GM12878 (cell line): Measurements from ENCODE around the gene PKNOX1. TPM values are rescaled to one million over a fixed set of nuclear protein-coding genes. Genes with fewer than 3 reads are reported as not detected.

Experiments used
- ATAC-seq: fragments of 200-7000 bp; cut with Tn5 transposase; 3 replicates; pipeline ENCODE4 v1.9.1; 2020; ENCODE audit warnings: mild to moderate bottlenecking, moderate library complexity
- BruUV-seq: library from RNA; stranded (reverse); fragments of 400-500 nt; replicated peaks from 2 replicates; lab custom pipeline; 2021; lab: Mats Ljungman, UMichigan
- CTCF ChIA-PET: fragments of 300-600 bp; sonication (Branson Sonifier 250); formaldehyde crosslinking; extraction: SDS; loops from one replicate; lab custom pipeline; 2021; ENCODE audit warnings: inconsistent platforms; lab: Yijun Ruan, JAX
- POLR2A ChIA-PET: fragments of 350-600 bp; formaldehyde crosslinking; extraction: SDS; loops from one replicate; lab custom pipeline; 2021; ENCODE audit warnings: inconsistent platforms; lab: Charles Lee
- RAD21 ChIA-PET: fragments of 300-600 bp; sonication (Branson Sonifier 250); formaldehyde crosslinking; loops from one replicate; lab custom pipeline; 2023; ENCODE audit warnings: antibody characterized with exemption; ENCODE audit not compliant: unreplicated experiment; lab: Charles Lee
- SMC1A ChIA-PET: fragments of 300-600 bp; sonication (Branson Sonifier 250); formaldehyde crosslinking; loops from one replicate; lab custom pipeline; 2023; ENCODE audit not compliant: unreplicated experiment, uncharacterized antibody; lab: Charles Lee
- DNase-seq: peaks from one replicate; pipeline ENCODE4 v3.0.0-alpha.2; 2011; ENCODE audit warnings: low read depth, low spot score
- FAIRE-seq: peaks from 3 replicates; lab custom pipeline; 2011; peaks lifted over from hg19 to GRCh38; lab: Jason Lieb, UNC
- H2AFZ ChIP-seq: 2 replicates; pipeline ENCODE4 v1.6.0; 2011; ENCODE audit warnings: low read depth, low read length, control low read depth; ENCODE audit not compliant: control insufficient read depth
- H3K27ac ChIP-seq: 2 replicates; pipeline ENCODE4 v1.5.1; 2011; ENCODE audit warnings: control low read depth; ENCODE audit not compliant: control insufficient read depth, insufficient read depth
- H3K27me3 ChIP-seq, 2 experiments: replicated peaks in 1 of 2; 2 replicates each; pipeline versions ENCODE4 v1.6.0 to v1.6.1; 2011; ENCODE audit warnings: low read length in 1 of 2; ENCODE audit not compliant: control insufficient read depth in 2 of 2, insufficient read depth in 2 of 2
- H3K36me3 ChIP-seq, 2 experiments: 2 replicates each; pipeline ENCODE4 v1.5.1; 2011; ENCODE audit warnings: low read length in 1 of 2; ENCODE audit not compliant: control insufficient read depth in 2 of 2, insufficient read depth in 2 of 2
- H3K4me1 ChIP-seq: 2 replicates; pipeline ENCODE4 v1.6.1; 2011; ENCODE audit warnings: mild to moderate bottlenecking, low read length, moderate library complexity, mixed read lengths; ENCODE audit not compliant: control insufficient read depth, insufficient read depth
- H3K4me2 ChIP-seq: 2 replicates; pipeline ENCODE4 v1.6.0; 2011; ENCODE audit warnings: control low read depth; ENCODE audit not compliant: control insufficient read depth, insufficient read depth
- H3K4me3 ChIP-seq: fragments of 200-600 bp; sonication (generic); 2 replicates; pipeline ENCODE4 v1.5.1; 2016
- H3K79me2 ChIP-seq: 2 replicates; pipeline ENCODE4 v1.6.0; 2011; ENCODE audit warnings: low read length; ENCODE audit not compliant: control insufficient read depth, insufficient read depth
- H3K9ac ChIP-seq: 2 replicates; pipeline ENCODE4 v1.8.0; 2011; ENCODE audit warnings: low read length, control low read depth, mixed read lengths; ENCODE audit not compliant: control insufficient read depth, insufficient read depth
- H3K9me3 ChIP-seq: replicated peaks from 3 replicates; pipeline ENCODE4 v1.5.1; 2011; ENCODE audit warnings: mild to moderate bottlenecking, low read length; ENCODE audit not compliant: control insufficient read depth, insufficient read depth
- H4K20me1 ChIP-seq: 2 replicates; pipeline ENCODE4 v1.6.0; 2011; ENCODE audit not compliant: control insufficient read depth, insufficient read depth
- BHLHE40 ChIP-seq, 2 experiments: fragments of 450-650 bp in 1 of 2; IDR thresholded peaks; 2 replicates each; pipeline ENCODE4 v1.6.1; 2011 to 2017; ENCODE audit warnings: low read depth in 2 of 2, borderline replicate concordance in 1 of 2, improper control_type of control experiment in 1 of 2, low read length in 1 of 2, mild to moderate bottlenecking in 1 of 2
- CBX3 ChIP-seq: fragments of 200-600 bp; sonication (generic); IDR thresholded peaks from 2 replicates; pipeline ENCODE4 v1.6.1; 2016; ENCODE audit warnings: low read depth, borderline replicate concordance
- CHD2 ChIP-seq: IDR thresholded peaks from 2 replicates; pipeline ENCODE4 v1.6.1; 2011; ENCODE audit warnings: low read depth, low read length, improper control_type of control experiment, borderline replicate concordance
- CREM ChIP-seq: IDR thresholded peaks from 2 replicates; pipeline ENCODE4 v1.6.1; 2014; ENCODE audit warnings: antibody characterized with exemption, low read depth
- FOS ChIP-seq: IDR thresholded peaks from 3 replicates; pipeline ENCODE4 v1.6.1; 2011; ENCODE audit warnings: borderline replicate concordance; ENCODE audit not compliant: insufficient read length; ENCODE audit errors: extremely low read depth
- FOXK2 ChIP-seq: fragments of 450-650 bp; IDR thresholded peaks from 2 replicates; pipeline ENCODE4 v1.6.1; 2017; ENCODE audit warnings: mild to moderate bottlenecking, moderate library complexity
- IRF3 ChIP-seq: fragments of 450-650 bp; IDR thresholded peaks from 2 replicates; pipeline ENCODE4 v1.6.1; 2014; ENCODE audit warnings: mild to moderate bottlenecking
- JUNB ChIP-seq: IDR thresholded peaks from 2 replicates; pipeline ENCODE4 v1.6.1; 2016; ENCODE audit warnings: antibody characterized with exemption, mild to moderate bottlenecking
- NFXL1 ChIP-seq: fragments of 450-650 bp; IDR thresholded peaks from 2 replicates; pipeline ENCODE4 v1.6.1; 2017; ENCODE audit warnings: antibody characterized with exemption, mild to moderate bottlenecking, borderline replicate concordance
- NR2C2 ChIP-seq: IDR thresholded peaks from 2 replicates; pipeline ENCODE4 v1.6.1; 2011; ENCODE audit warnings: borderline replicate concordance, low read depth; ENCODE audit not compliant: control insufficient read depth, insufficient read length
- PAX5 ChIP-seq: IDR thresholded peaks from 2 replicates; pipeline ENCODE4 v1.6.1; 2011; ENCODE audit warnings: low read depth, low read length, borderline replicate concordance
- RCOR1 ChIP-seq: conservative IDR thresholded peaks from 2 replicates; pipeline ENCODE4 v1.6.1; 2012; ENCODE audit warnings: low read depth, low read length, improper control_type of control experiment
- RELA ChIP-seq: fragments of 450-650 bp; IDR thresholded peaks from 2 replicates; pipeline ENCODE4 v1.8.0; 2014; ENCODE audit warnings: borderline replicate concordance; ENCODE audit not compliant: partially characterized antibody
- RFX5 ChIP-seq: IDR thresholded peaks from 2 replicates; pipeline ENCODE4 v1.6.1; 2011; ENCODE audit warnings: low read depth, low read length, improper control_type of control experiment
- STAT1 ChIP-seq: fragments of 450-650 bp; conservative IDR thresholded peaks from 2 replicates; pipeline ENCODE4 v1.6.1; 2014; ENCODE audit warnings: antibody characterized with exemption, mild to moderate bottlenecking
- TBL1XR1 ChIP-seq: IDR thresholded peaks from 2 replicates; pipeline ENCODE4 v1.6.1; 2012; ENCODE audit warnings: low read depth, low read length, improper control_type of control experiment
- YBX1 ChIP-seq: fragments of 450-650 bp; IDR thresholded peaks from 2 replicates; pipeline ENCODE4 v1.6.1; 2016; ENCODE audit warnings: antibody characterized with exemption
- ZBTB40 ChIP-seq: fragments of 450-650 bp; IDR thresholded peaks from 2 replicates; pipeline ENCODE4 v1.6.1; 2016; ENCODE audit warnings: mild to moderate bottlenecking, moderate library complexity, borderline replicate concordance
- ZNF274 ChIP-seq: IDR thresholded peaks from one replicate; pipeline ENCODE4 v1.8.0; 2011; ENCODE audit not compliant: insufficient read length, insufficient read depth
- WGBS: methylation state at CpG from one replicate; pipeline ENCODE4 v1.1.6; 2016; ENCODE audit warnings: low lambda C conversion rate; ENCODE audit not compliant: insufficient replicate concordance, insufficient coverage; ENCODE audit errors: missing lambda C conversion rate; 5-methylcytosine and 5-hydroxymethylcytosine counted together
- in situ Hi-C: fragments of 300-500 bp; cut with MboI; formaldehyde crosslinking; loops from 9 replicates; pipeline ENCODE4 v1.14.3; 2018; ENCODE audit warnings: mixed read lengths
- intact Hi-C: fragments of 100-400 bp; cut with micrococcal nuclease; formaldehyde crosslinking; loops from one replicate; pipeline ENCODE4 v1.14.2; 2022; ENCODE audit not compliant: unreplicated experiment
- polyA plus RNA-seq, 11 experiments: library from polyadenylated mRNA; depleted of rRNA in 4 of 11; unstranded in 6 of 11; stranded (reverse) in 5 of 11; fragments of >200 nt; fragmentation: Nextera tagmentation in 4 of 11; fragmentation: Illumina TruSeq in 1 of 11; extraction: Ambion mirVana in 4 of 11; extraction: Trizol in 1 of 11; gene quantifications; 1 replicate in 1 of 11; 2 replicates in 10 of 11; pipeline versions ENCODE4 v1.2.1 to v1.2.3, GENCODE V29; 2011 to 2016; ENCODE audit warnings: inconsistent platforms in 2 of 11, missing spikeins in 2 of 11, low read depth in 1 of 11
- total RNA-seq, 4 experiments: library from RNA; depleted of rRNA in 3 of 4; stranded (reverse); fragments of >200 nt in 3 of 4; fragmentation: Illumina TruSeq in 1 of 4; extraction: Trizol in 1 of 4; gene quantifications; 2 replicates each; pipeline versions ENCODE4 v1.2.1 to v1.2.3, GENCODE V29; 2013 to 2021
- TF ChIP-seq, protein P1 (sequence below): fragments of 450-650 bp; IDR thresholded peaks from 2 replicates; pipeline ENCODE4 v1.6.1; 2017; ENCODE audit warnings: low read depth, mild to moderate bottlenecking, moderate library complexity

The PKNOX1 gene
- total and polyA plus RNA-seq, 10 of the 15 experiments (the other 5 are each of a cell fraction or from before 2014, with no cell fraction given): 6.9 to 23.7 (median 13.2) TPM

DNA sequence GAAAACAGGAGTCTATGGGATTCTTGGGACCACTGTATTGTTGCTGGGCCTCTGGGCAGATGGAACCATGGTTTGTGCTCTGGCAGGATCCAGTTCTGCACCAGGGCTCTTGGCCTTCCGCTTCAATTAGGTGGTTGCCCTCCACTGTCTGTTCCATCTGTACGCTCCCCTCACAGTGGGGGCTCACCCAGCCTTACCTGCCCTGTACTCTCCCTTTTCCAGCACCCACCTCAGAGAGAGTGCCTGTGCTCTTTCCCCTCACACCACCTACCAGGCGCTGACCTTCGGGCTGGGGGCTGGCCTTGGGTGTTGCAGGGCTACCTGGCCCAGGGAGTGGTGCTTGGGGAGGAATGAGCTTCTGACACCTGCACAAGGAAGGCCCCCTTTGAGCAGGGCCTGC, 7.5 kb downstream of the PKNOX1 start:
- ChIA-PET SMC1A (interaction anchor here (1.0 kb wide), 1 partner anchor 11 kb away, joined by 3 read pairs; no protein-coding TSS in a partner anchor), CTCF (interaction anchor here (0.6 kb wide), 1 partner anchor 9 kb away, joined by 3 read pairs; no protein-coding TSS in a partner anchor)
- H3K4me3 ChIP-seq: no peak overlapping the region

More for the DNA sequence above, 7.5 kb downstream of the PKNOX1 start:
- ChIA-PET POLR2A (no interaction called here), RAD21 (no interaction called here)
- no peak for FAIRE-seq
- no peak for DNase-seq
- H3K9ac ChIP-seq: no peak overlapping the region
- peaks cover 30% of the 10 kb centered on the region for H3K4me1 ChIP-seq
- no peak overlapping the region for H2AFZ ChIP-seq
- H3K27me3 ChIP-seq: no peaks in the 10 kb centered on the region
- no TSS peak for BruUV-seq
- H3K79me2 ChIP-seq: peaks cover 8% of the 10 kb centered on the region
- intact Hi-C loops: no loop called here
- in situ Hi-C loops: no loop called here
- H4K20me1 ChIP-seq: no peaks in the 10 kb centered on the region
- TF ChIP-seq, protein P1, sequence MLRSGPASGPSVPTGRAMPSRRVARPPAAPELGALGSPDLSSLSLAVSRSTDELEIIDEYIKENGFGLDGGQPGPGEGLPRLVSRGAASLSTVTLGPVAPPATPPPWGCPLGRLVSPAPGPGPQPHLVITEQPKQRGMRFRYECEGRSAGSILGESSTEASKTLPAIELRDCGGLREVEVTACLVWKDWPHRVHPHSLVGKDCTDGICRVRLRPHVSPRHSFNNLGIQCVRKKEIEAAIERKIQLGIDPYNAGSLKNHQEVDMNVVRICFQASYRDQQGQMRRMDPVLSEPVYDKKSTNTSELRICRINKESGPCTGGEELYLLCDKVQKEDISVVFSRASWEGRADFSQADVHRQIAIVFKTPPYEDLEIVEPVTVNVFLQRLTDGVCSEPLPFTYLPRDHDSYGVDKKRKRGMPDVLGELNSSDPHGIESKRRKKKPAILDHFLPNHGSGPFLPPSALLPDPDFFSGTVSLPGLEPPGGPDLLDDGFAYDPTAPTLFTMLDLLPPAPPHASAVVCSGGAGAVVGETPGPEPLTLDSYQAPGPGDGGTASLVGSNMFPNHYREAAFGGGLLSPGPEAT: no peak
- TF ChIP-seq NFXL1: no peak
- no peak for TF ChIP-seq IRF3
- TF ChIP-seq ZBTB40: no peak
- TF ChIP-seq RCOR1: no peak
- TF ChIP-seq JUNB: no peak
- TF ChIP-seq FOS: no peak
- no peak for TF ChIP-seq CHD2
- TF ChIP-seq FOXK2: no peak
- TF ChIP-seq CBX3: no peak
- TF ChIP-seq TBL1XR1: no peak
- no peak for TF ChIP-seq BHLHE40 (IDR thresholded peaks at IDR 0.05; ENCODE audit: borderline replicate concordance in 1 of 2, low read depth in 2 of 2, low read length in 1 of 2)
- TF ChIP-seq NR2C2: no peak
- TF ChIP-seq CREM: no peak
- no peak for TF ChIP-seq STAT1
- no peak for TF ChIP-seq YBX1
- no peak for TF ChIP-seq RFX5
- TF ChIP-seq ZNF274: no peak
- no peak for TF ChIP-seq PAX5
- TF ChIP-seq RELA: no peak
- no peaks in the 10 kb centered on the region for H3K9me3 ChIP-seq
- H3K4me2 ChIP-seq: no peak overlapping the region
- no peak for ATAC-seq
- 0 out of 4 replicates have a peak, but pooled peaks cover 0 to 2% of the 10 kb centered on the region in 2 experiments for H3K36me3 ChIP-seq
- no peak overlapping the region for H3K27ac ChIP-seq
- WGBS: 100% methylated on average over 4 of the region's 4 CpGs
